ENCODE results near the gene ZNF518A. TPM values are rescaled to one million over a fixed set of nuclear protein-coding genes. Genes with fewer than 3 reads are reported as not detected.
A peak's percentile ranks its signal among the peaks of the same experiment; 100 is the strongest.

ZNF518A gene
- total and polyA plus RNA-seq, 9 of the 15 experiments (the other 6 are each of a cell fraction or from before 2014, with no cell fraction given) = 6.3 to 30.0 (median 17.4) TPM

- TF ChIP-seq NFRKB (IDR thresholded peaks at IDR 0.05; ENCODE audit: low read depth) (peak; percentile 97), SMC3 (conservative IDR thresholded peaks at IDR 0.05; ENCODE audit: insufficient read depth, low read depth, low read length) (no peak), ZNF395 (CRISPR knock-in tag; IDR thresholded peaks at IDR 0.05) (peak; percentile 40; the same call in 1 of the 2 replicates), ARID1B (IDR thresholded peaks at IDR 0.05) (peak; percentile 50; the same call in 1 of the 2 replicates), ZBTB1 (CRISPR knock-in tag; IDR thresholded peaks at IDR 0.05; ENCODE audit: borderline replicate concordance, low read depth) (no peak), ZNF668 (CRISPR knock-in tag; IDR thresholded peaks at IDR 0.05) (no peak), TSC22D4 (tag; IDR thresholded peaks at IDR 0.05) (no peak), BRD9 (IDR thresholded peaks at IDR 0.05; ENCODE audit: low read depth, partially characterized antibody) (peak; percentile 96), RUNX1 (IDR thresholded peaks at IDR 0.05; ENCODE audit: low read depth) (no peak), CBFB (CRISPR knock-in tag; IDR thresholded peaks at IDR 0.05) (no peak), ZNF253 (CRISPR knock-in tag; conservative IDR thresholded peaks at IDR 0.05) (no peak), XRCC5 (IDR thresholded peaks at IDR 0.05; ENCODE audit: low read depth, low read length) (no peak), TGIF2 (CRISPR knock-in tag; IDR thresholded peaks at IDR 0.05) (no peak), NR2C2 (CRISPR knock-in tag; IDR thresholded peaks at IDR 0.05) (no peak), NR2C2 (tag; IDR thresholded peaks at IDR 0.05) (no peak; the same call in none of the 2 replicates), MYBL2 (IDR thresholded peaks at IDR 0.05; ENCODE audit: low read depth) (no peak), MYBL2 (CRISPR knock-in tag; IDR thresholded peaks at IDR 0.05; ENCODE audit: borderline replicate concordance) (no peak), HLTF (IDR thresholded peaks at IDR 0.05) (no peak), SMAD4 (CRISPR knock-in tag; conservative IDR thresholded peaks at IDR 0.05) (no peak; the same call in 1 of the 2 replicates), GATAD2A (IDR thresholded peaks at IDR 0.05) (0 out of 2 replicates have a peak, but pooled peaks have one; percentile 43)
- TF ChIP-seq, protein P1, sequence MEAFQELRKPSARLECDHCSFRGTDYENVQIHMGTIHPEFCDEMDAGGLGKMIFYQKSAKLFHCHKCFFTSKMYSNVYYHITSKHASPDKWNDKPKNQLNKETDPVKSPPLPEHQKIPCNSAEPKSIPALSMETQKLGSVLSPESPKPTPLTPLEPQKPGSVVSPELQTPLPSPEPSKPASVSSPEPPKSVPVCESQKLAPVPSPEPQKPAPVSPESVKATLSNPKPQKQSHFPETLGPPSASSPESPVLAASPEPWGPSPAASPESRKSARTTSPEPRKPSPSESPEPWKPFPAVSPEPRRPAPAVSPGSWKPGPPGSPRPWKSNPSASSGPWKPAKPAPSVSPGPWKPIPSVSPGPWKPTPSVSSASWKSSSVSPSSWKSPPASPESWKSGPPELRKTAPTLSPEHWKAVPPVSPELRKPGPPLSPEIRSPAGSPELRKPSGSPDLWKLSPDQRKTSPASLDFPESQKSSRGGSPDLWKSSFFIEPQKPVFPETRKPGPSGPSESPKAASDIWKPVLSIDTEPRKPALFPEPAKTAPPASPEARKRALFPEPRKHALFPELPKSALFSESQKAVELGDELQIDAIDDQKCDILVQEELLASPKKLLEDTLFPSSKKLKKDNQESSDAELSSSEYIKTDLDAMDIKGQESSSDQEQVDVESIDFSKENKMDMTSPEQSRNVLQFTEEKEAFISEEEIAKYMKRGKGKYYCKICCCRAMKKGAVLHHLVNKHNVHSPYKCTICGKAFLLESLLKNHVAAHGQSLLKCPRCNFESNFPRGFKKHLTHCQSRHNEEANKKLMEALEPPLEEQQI (IDR thresholded peaks at IDR 0.05) = peak; percentile 70; the same call in 1 of the 2 replicates
Measured at GRCh38 chr10:96124230-96125141, 5.6 kb upstream of the ZNF518A start (continued).
